ENCODE measurements around the gene SLC39A10. TPM values are rescaled to one million over a fixed set of nuclear protein-coding genes. Genes with fewer than 3 reads are reported as not detected.
A peak's percentile ranks its signal among the peaks of the same experiment; 100 is the strongest.

Gene SLC39A10
- total and polyA plus RNA-seq, 9 of the 15 experiments (the other 6 are each of a cell fraction or from before 2014, with no cell fraction given) = 12.5 to 40.1 (median 23.1) TPM

DNA sequence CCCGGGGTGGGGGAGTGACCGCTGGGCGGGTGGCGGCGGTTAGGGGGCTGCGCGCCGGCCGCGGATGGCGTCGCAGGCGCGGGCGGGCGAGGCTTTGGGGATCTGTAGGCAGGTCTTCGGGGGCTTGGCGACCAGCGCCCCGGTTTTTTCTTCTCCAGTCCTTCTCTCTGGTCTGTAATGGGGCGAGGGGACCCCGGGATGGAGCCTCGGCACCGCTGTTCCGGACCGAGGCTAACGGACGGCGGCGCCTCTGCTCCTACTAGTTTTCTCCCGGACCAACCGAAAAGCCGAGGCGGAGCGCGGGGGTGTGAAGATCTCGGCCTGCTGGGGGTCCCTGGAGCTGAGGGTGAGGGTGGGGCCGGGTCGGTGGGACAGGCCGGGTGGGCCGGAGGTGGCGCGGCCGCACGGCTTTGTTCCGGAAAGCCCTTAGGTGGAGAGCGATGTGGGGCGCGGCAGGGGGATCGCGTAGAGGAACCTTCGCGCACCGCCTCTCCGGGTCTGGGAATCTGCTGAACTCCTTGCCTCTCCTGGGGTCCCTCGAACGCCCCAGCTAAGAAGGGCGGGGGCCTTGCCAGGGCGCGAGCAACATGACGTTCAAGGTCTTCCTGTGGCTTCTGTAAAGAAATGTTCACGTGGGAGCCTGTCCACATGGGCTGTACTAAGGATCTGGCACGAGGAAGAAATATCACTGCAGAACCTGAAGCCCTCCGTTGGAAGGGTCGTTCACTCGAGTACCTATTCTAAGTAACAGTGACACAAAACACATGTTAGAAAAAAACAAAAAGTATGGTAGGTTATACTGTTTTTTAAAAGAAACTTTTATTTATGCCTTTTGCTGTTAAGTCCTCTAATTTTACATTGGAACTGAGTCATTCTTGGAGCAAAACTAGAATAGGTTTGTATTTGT, 861 bp downstream of the SLC39A10 start (continued):
- TF ChIP-seq ZMIZ1 (IDR thresholded peaks at IDR 0.05; ENCODE audit: low read depth in 2 of 2, low read length in 2 of 2) (no peak), ARHGAP35 (IDR thresholded peaks at IDR 0.05; ENCODE audit: partially characterized antibody) (no peak), SMC3 (conservative IDR thresholded peaks at IDR 0.05; ENCODE audit: insufficient read depth, low read depth, low read length) (no peak), RAD51 (IDR thresholded peaks at IDR 0.05; ENCODE audit: borderline replicate concordance, low read depth) (peak; percentile 63), ZKSCAN8 (CRISPR knock-in tag; IDR thresholded peaks at IDR 0.05) (no peak), CBX5 (IDR thresholded peaks at IDR 0.05; ENCODE audit: borderline replicate concordance, low read depth) (no peak), DIDO1 (tag; IDR thresholded peaks at IDR 0.05; ENCODE audit: low read depth) (no peak), SREBF1 (IDR thresholded peaks at IDR 0.05; ENCODE audit: borderline replicate concordance, low read depth, low read length) (no peak), EGR1 (conservative IDR thresholded peaks at IDR 0.05) (peak; percentile 48), RBM25 (IDR thresholded peaks at IDR 0.05; ENCODE audit: low read depth, low read length, severe bottlenecking) (no peak), TAF15 (IDR thresholded peaks at IDR 0.05; ENCODE audit: low read depth, low read length) (no peak), TEAD4 (IDR thresholded peaks at IDR 0.05; ENCODE audit: low read length) (0 out of 2 replicates have a peak, but pooled peaks have one; percentile 8), TEAD4 (CRISPR knock-in tag; IDR thresholded peaks at IDR 0.05; ENCODE audit: borderline replicate concordance) (no peak), FUS (optimal IDR thresholded peaks at IDR 0.05; ENCODE audit: low read depth, low read length) (no peak), SUPT5H (IDR thresholded peaks at IDR 0.05) (peak; percentile 45), ZFP30 (CRISPR knock-in tag; IDR thresholded peaks at IDR 0.05; ENCODE audit: borderline replicate concordance) (no peak), KLF1 (tag; IDR thresholded peaks at IDR 0.05) (no peak)
- TF ChIP-seq, protein P1, sequence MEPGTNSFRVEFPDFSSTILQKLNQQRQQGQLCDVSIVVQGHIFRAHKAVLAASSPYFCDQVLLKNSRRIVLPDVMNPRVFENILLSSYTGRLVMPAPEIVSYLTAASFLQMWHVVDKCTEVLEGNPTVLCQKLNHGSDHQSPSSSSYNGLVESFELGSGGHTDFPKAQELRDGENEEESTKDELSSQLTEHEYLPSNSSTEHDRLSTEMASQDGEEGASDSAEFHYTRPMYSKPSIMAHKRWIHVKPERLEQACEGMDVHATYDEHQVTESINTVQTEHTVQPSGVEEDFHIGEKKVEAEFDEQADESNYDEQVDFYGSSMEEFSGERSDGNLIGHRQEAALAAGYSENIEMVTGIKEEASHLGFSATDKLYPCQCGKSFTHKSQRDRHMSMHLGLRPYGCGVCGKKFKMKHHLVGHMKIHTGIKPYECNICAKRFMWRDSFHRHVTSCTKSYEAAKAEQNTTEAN (CRISPR knock-in tag; IDR thresholded peaks at IDR 0.05) = no peak
- TF ChIP-seq, protein P2, sequence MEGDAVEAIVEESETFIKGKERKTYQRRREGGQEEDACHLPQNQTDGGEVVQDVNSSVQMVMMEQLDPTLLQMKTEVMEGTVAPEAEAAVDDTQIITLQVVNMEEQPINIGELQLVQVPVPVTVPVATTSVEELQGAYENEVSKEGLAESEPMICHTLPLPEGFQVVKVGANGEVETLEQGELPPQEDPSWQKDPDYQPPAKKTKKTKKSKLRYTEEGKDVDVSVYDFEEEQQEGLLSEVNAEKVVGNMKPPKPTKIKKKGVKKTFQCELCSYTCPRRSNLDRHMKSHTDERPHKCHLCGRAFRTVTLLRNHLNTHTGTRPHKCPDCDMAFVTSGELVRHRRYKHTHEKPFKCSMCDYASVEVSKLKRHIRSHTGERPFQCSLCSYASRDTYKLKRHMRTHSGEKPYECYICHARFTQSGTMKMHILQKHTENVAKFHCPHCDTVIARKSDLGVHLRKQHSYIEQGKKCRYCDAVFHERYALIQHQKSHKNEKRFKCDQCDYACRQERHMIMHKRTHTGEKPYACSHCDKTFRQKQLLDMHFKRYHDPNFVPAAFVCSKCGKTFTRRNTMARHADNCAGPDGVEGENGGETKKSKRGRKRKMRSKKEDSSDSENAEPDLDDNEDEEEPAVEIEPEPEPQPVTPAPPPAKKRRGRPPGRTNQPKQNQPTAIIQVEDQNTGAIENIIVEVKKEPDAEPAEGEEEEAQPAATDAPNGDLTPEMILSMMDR (IDR thresholded peaks at IDR 0.05 in 2 of 3, conservative IDR thresholded peaks at IDR 0.05 in 1 of 3; ENCODE audit: insufficient read depth in 2 of 3, low read depth in 1 of 3, low read length in 3 of 3) = no peak
- TF ChIP-seq, protein P3, sequence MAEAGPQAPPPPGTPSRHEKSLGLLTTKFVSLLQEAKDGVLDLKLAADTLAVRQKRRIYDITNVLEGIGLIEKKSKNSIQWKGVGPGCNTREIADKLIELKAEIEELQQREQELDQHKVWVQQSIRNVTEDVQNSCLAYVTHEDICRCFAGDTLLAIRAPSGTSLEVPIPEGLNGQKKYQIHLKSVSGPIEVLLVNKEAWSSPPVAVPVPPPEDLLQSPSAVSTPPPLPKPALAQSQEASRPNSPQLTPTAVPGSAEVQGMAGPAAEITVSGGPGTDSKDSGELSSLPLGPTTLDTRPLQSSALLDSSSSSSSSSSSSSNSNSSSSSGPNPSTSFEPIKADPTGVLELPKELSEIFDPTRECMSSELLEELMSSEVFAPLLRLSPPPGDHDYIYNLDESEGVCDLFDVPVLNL (CRISPR knock-in tag; IDR thresholded peaks at IDR 0.05; ENCODE audit: low read depth) = no peak

Measured in K562 (cell line).